Measurements from ENCODE around the gene PLEKHG7. TPM values are rescaled to one million over a fixed set of nuclear protein-coding genes. Genes with fewer than 3 reads are reported as not detected.

PLEKHG7 gene
- total and polyA plus RNA-seq, 4 donors, result 0.08 to 0.28 (median 0.13) TPM

DNA sequence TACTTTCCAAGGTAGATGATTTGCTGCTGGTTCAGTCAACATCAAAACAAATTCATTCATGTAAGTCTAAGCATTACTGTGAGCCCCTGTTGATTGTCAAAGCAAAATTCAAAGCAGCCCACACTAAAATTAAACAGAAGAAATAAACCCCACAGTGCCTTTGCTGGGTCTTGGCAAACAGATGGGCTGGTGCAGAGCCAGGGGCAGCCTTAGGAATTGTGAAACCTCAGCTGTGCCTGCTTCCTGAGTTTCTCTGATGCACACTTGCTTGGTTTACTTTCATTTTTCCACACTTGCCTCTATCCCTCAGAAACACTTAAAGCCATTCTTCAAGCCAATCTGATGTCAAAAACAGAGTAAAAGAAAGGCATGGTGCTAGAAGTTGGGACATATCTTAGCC is 6.6 kb upstream of the PLEKHG7 start:
- H3K9ac ChIP-seq (ENCODE audit: low read depth in 1 of 2, low read length in 2 of 2), result no peak overlapping the region
- TF ChIP-seq MAX (IDR thresholded peaks at IDR 0.05) (no peak), RAD21 (IDR thresholded peaks at IDR 0.05) (peak in 1 of 2 donors; percentile 10), RXRA (IDR thresholded peaks at IDR 0.05) (no peak)
- no peaks in the 10 kb centered on the region for H3K36me3 ChIP-seq (ENCODE audit: control insufficient read depth in 4 of 4, insufficient read depth in 3 of 4, low read depth in 1 of 4, low read length in 3 of 4)
- H3K27me3 ChIP-seq (ENCODE audit: control insufficient read depth in 4 of 4, insufficient read depth in 4 of 4, low read length in 3 of 4), result no peaks in the 10 kb centered on the region
- H3K4me3 ChIP-seq (ENCODE audit: low read depth in 1 of 3, low read length in 3 of 3), result no peak overlapping the region
- H3K9me3 ChIP-seq (ENCODE audit: control insufficient read depth in 4 of 4, low read length in 3 of 4), result peaks cover 0 to 2% (median 0%) of the 10 kb centered on the region in 4 donors
- peaks cover 0 to 5% (median 0%) of the 10 kb centered on the region in 4 donors for H3K4me1 ChIP-seq (ENCODE audit: control insufficient read depth in 4 of 4, insufficient read depth in 4 of 4, low read length in 3 of 4)
- DNase-seq (ENCODE audit: low spot score), result no peak
- H3K27ac ChIP-seq (ENCODE audit: low read depth in 1 of 2, low read length in 2 of 2), result no peak overlapping the region

DNA sequence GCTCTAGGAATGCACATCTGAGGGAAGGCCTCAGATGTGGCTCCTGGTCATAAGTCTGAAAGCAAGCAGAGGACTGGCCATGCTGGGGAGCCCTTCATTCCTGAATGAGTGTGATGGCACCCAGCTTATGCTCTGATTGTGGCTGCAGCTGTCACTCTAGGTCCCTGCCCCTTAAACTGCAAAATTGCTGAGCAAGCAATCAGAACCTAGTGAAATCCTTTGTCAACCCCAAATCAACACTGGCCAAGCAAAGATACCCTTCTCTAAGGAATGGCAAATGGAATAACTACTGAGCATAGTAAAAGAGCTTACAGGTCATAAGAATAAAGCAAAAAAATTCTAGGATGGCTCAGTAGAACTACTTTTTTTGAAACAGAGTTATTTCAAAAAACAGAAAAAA is 4.3 kb upstream of the PLEKHG7 start:
- Histone ChIP-seq H3K4me1 (ENCODE audit: control insufficient read depth in 4 of 4, insufficient read depth in 4 of 4, low read length in 3 of 4) (peaks cover 0 to 19% (median 2%) of the 10 kb centered on the region in 4 donors), H3K27me3 (ENCODE audit: control insufficient read depth in 4 of 4, insufficient read depth in 4 of 4, low read length in 3 of 4) (no peaks in the 10 kb centered on the region), H3K9ac (ENCODE audit: low read depth in 1 of 2, low read length in 2 of 2) (no peak overlapping the region), H3K36me3 (ENCODE audit: control insufficient read depth in 4 of 4, insufficient read depth in 3 of 4, low read depth in 1 of 4, low read length in 3 of 4) (no peaks in the 10 kb centered on the region), H3K4me3 (ENCODE audit: low read depth in 1 of 3, low read length in 3 of 3) (no peak overlapping the region), H3K27ac (ENCODE audit: low read depth in 1 of 2, low read length in 2 of 2) (no peak overlapping the region), H3K9me3 (ENCODE audit: control insufficient read depth in 4 of 4, low read length in 3 of 4) (no peaks in the 10 kb centered on the region)
- DNase-seq (ENCODE audit: low spot score), result no peak
- TF ChIP-seq HNF4A (conservative IDR thresholded peaks at IDR 0.05) (no peak), EGR1 (IDR thresholded peaks at IDR 0.05; ENCODE audit: low read depth in 2 of 2) (no peak)

GRCh38 chr12:92701441-92701840 is 1.3 kb upstream of the PLEKHG7 start:
- H3K27me3 ChIP-seq (ENCODE audit: control insufficient read depth in 4 of 4, insufficient read depth in 4 of 4, low read length in 3 of 4), result no peaks in the 10 kb centered on the region
- TF ChIP-seq MAX (IDR thresholded peaks at IDR 0.05) (no peak), ZBTB33 (IDR thresholded peaks at IDR 0.05) (no peak), NR2F2 (IDR thresholded peaks at IDR 0.05) (no peak), HNF4G (IDR thresholded peaks at IDR 0.05) (no peak), HNF4A (conservative IDR thresholded peaks at IDR 0.05) (no peak), GABPA (IDR thresholded peaks at IDR 0.05 in 1 of 2, conservative IDR thresholded peaks at IDR 0.05 in 1 of 2) (no peak), SP1 (IDR thresholded peaks at IDR 0.05) (no peak), FOXA1 (IDR thresholded peaks at IDR 0.05) (no peak), FOXA2 (IDR thresholded peaks at IDR 0.05) (no peak), REST (IDR thresholded peaks at IDR 0.05) (no peak), EGR1 (IDR thresholded peaks at IDR 0.05; ENCODE audit: low read depth in 2 of 2) (no peak), YY1 (IDR thresholded peaks at IDR 0.05) (no peak), CTCF (IDR thresholded peaks at IDR 0.05; ENCODE audit: low read depth, low read length, missing input control) (no peak), RXRA (IDR thresholded peaks at IDR 0.05) (no peak), JUND (IDR thresholded peaks at IDR 0.05) (no peak)
- TF ChIP-seq, protein P1, sequence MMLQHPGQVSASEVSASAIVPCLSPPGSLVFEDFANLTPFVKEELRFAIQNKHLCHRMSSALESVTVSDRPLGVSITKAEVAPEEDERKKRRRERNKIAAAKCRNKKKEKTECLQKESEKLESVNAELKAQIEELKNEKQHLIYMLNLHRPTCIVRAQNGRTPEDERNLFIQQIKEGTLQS (IDR thresholded peaks at IDR 0.05), result no peak
- H3K9ac ChIP-seq (ENCODE audit: low read depth in 1 of 2, low read length in 2 of 2), result no peak overlapping the region
- H3K4me3 ChIP-seq (ENCODE audit: low read depth in 1 of 3, low read length in 3 of 3), result no peak overlapping the region
- H3K4me1 ChIP-seq (ENCODE audit: control insufficient read depth in 4 of 4, insufficient read depth in 4 of 4, low read length in 3 of 4), result peaks cover 0 to 16% (median 4%) of the 10 kb centered on the region in 4 donors
- H3K9me3 ChIP-seq (ENCODE audit: control insufficient read depth in 4 of 4, low read length in 3 of 4), result no peaks in the 10 kb centered on the region
- no peak overlapping the region for H3K27ac ChIP-seq (ENCODE audit: low read depth in 1 of 2, low read length in 2 of 2)
- DNase-seq (ENCODE audit: low spot score), result no peak
- WGBS, result 97% methylated on average over 1 of the region's 1 CpG
- H3K36me3 ChIP-seq (ENCODE audit: control insufficient read depth in 4 of 4, insufficient read depth in 3 of 4, low read depth in 1 of 4, low read length in 3 of 4), result no peaks in the 10 kb centered on the region
